GM23338 (cell line): ENCODE measurements around the gene CELA1. TPM values are rescaled to one million over a fixed set of nuclear protein-coding genes. Genes with fewer than 3 reads are reported as not detected.
A peak's percentile ranks its signal among the peaks of the same experiment; 100 is the strongest.

Experiments
- ATAC-seq: fragments of 200-7000 bp; cut with Tn5 transposase; 3 replicates; pipeline ENCODE4 v1.9.1; 2020
- DNase-seq: peaks from one replicate; pipeline ENCODE4 v3.0.0-alpha.2; 2015; ENCODE audit warnings: low spot score
- H2AFZ ChIP-seq: fragments of 200-600 bp; sonication (generic); 2 replicates; pipeline ENCODE4 v1.8.0; 2016; ENCODE audit warnings: antibody characterized with exemption, mild to moderate bottlenecking, moderate library complexity
- H3F3A ChIP-seq: fragments of 200-600 bp; sonication (generic); replicated peaks from 2 replicates; pipeline ENCODE4 v1.8.0; 2017; ENCODE audit warnings: antibody characterized with exemption, mixed run types, low read depth
- H3K27ac ChIP-seq: fragments of 200-600 bp; sonication (generic); 2 replicates; pipeline ENCODE4 v1.6.1; 2016; ENCODE audit warnings: low read depth
- H3K27me3 ChIP-seq: fragments of 200-600 bp; sonication (generic); 2 replicates; pipeline ENCODE4 v1.8.0; 2016; ENCODE audit warnings: mild to moderate bottlenecking, mixed run types, moderate library complexity; ENCODE audit not compliant: insufficient read depth
- H3K36me3 ChIP-seq: fragments of 200-600 bp; sonication (generic); 2 replicates; pipeline ENCODE4 v1.8.0; 2016; ENCODE audit warnings: mild to moderate bottlenecking; ENCODE audit not compliant: insufficient read depth
- H3K4me1 ChIP-seq: fragments of 200-600 bp; sonication (generic); 2 replicates; pipeline ENCODE4 v1.8.0; 2016; ENCODE audit warnings: mild to moderate bottlenecking, moderate library complexity; ENCODE audit not compliant: insufficient read depth
- H3K4me2 ChIP-seq: fragments of 200-600 bp; sonication (generic); 2 replicates; pipeline ENCODE4 v1.7.1; 2017; ENCODE audit warnings: mixed run types
- H3K4me3 ChIP-seq: fragments of 200-600 bp; sonication (generic); 2 replicates; pipeline ENCODE4 v1.6.1; 2016; ENCODE audit warnings: mixed run types
- H3K79me2 ChIP-seq: fragments of 200-600 bp; sonication (generic); replicated peaks from 2 replicates; pipeline ENCODE4 v1.8.0; 2017; ENCODE audit warnings: mild to moderate bottlenecking; ENCODE audit not compliant: insufficient read depth
- H3K9me2 ChIP-seq: fragments of 200-600 bp; sonication (generic); 2 replicates; pipeline ENCODE4 v1.8.0; 2017; ENCODE audit not compliant: insufficient read depth
- H4K20me1 ChIP-seq: fragments of 200-600 bp; sonication (generic); replicated peaks from 2 replicates; pipeline ENCODE4 v1.8.0; 2017; ENCODE audit warnings: mild to moderate bottlenecking; ENCODE audit not compliant: insufficient read depth
- H3K27ac Mint-ChIP-seq: 2 replicates; pipeline ENCODE4 v1.8.0; 2020; ENCODE audit warnings: inconsistent platforms, mild to moderate bottlenecking, moderate library complexity, mixed read lengths
- H3K27me3 Mint-ChIP-seq: 3 replicates; pipeline ENCODE4 v1.8.0; 2022; ENCODE audit warnings: low read depth, mild to moderate bottlenecking, moderate library complexity, mixed read lengths, inconsistent platforms; ENCODE audit not compliant: insufficient read depth, poor library complexity
- H3K36me3 Mint-ChIP-seq: 3 replicates; pipeline ENCODE4 v1.8.0; 2021; ENCODE audit warnings: low read depth, mild to moderate bottlenecking, inconsistent platforms, moderate library complexity, mixed read lengths
- H3K4me1 Mint-ChIP-seq: 3 replicates; pipeline ENCODE4 v1.8.0; 2020; ENCODE audit warnings: mild to moderate bottlenecking, inconsistent platforms, mixed read lengths
- H3K4me3 Mint-ChIP-seq: 3 replicates; pipeline ENCODE4 v1.8.0; 2021; ENCODE audit warnings: moderate library complexity, mild to moderate bottlenecking, inconsistent platforms, mixed read lengths
- H3K9me3 Mint-ChIP-seq: 3 replicates; pipeline ENCODE4 v1.8.0; 2020; ENCODE audit warnings: moderate library complexity, mild to moderate bottlenecking, inconsistent platforms, mixed read lengths
- CREB1 ChIP-seq: fragments of 250-450 bp; sonication (Bioruptor Pico); IDR thresholded peaks from 2 replicates; pipeline ENCODE4 v1.5.0; 2020; ENCODE audit warnings: low read depth, mild to moderate bottlenecking, moderate library complexity
- CTCF ChIP-seq, 2 experiments: fragments of 200-600 bp in 1 of 2; sonication (generic) in 1 of 2; conservative IDR thresholded peaks; 2 replicates each; pipeline versions ENCODE4 v1.5.1 to v1.6.1; 2016 to 2017; ENCODE audit warnings: antibody characterized with exemption in 2 of 2, low read depth in 2 of 2, mild to moderate bottlenecking in 2 of 2, moderate library complexity in 1 of 2
- ETS1 ChIP-seq: IDR thresholded peaks from 2 replicates; pipeline ENCODE4 v1.6.1; 2016; ENCODE audit warnings: antibody characterized with exemption
- EZH2 ChIP-seq: fragments of 200-600 bp; sonication (generic); IDR thresholded peaks from one replicate; pipeline ENCODE4 v1.8.0; 2017; ENCODE audit warnings: antibody characterized with exemption, mild to moderate bottlenecking, low read depth; ENCODE audit not compliant: unreplicated experiment
- EZH2phosphoT487 ChIP-seq: fragments of 200-600 bp; sonication (generic); IDR thresholded peaks from one replicate; pipeline ENCODE4 v1.8.1; 2018; ENCODE audit warnings: antibody characterized with exemption; ENCODE audit not compliant: unreplicated experiment
- JUNB ChIP-seq: IDR thresholded peaks from one replicate; pipeline ENCODE4 v1.6.1; 2016; ENCODE audit warnings: antibody characterized with exemption; ENCODE audit not compliant: unreplicated experiment
- NANOG ChIP-seq: IDR thresholded peaks from 2 replicates; pipeline ENCODE4 v1.6.1; 2016; ENCODE audit warnings: antibody characterized with exemption, borderline replicate concordance
- POLR2AphosphoS5 ChIP-seq: IDR thresholded peaks from 2 replicates; pipeline ENCODE4 v1.6.1; 2016; ENCODE audit warnings: antibody characterized with exemption, low read depth
- REST ChIP-seq: IDR thresholded peaks from one replicate; pipeline ENCODE4 v1.6.1; 2018; ENCODE audit warnings: antibody characterized with exemption; ENCODE audit not compliant: unreplicated experiment
- STAT1 ChIP-seq: IDR thresholded peaks from one replicate; pipeline ENCODE4 v1.6.1; 2016; ENCODE audit warnings: antibody characterized with exemption; ENCODE audit not compliant: unreplicated experiment
- ZNF114 ChIP-seq: fragments of 250-450 bp; sonication (Bioruptor Pico); IDR thresholded peaks from 2 replicates; pipeline ENCODE4 v1.5.0; 2020; ENCODE audit warnings: mild to moderate bottlenecking, moderate library complexity
- ZNF331 ChIP-seq: fragments of 250-450 bp; sonication (Bioruptor Pico); IDR thresholded peaks from 2 replicates; pipeline ENCODE4 v1.5.0; 2020; ENCODE audit warnings: low read depth, mild to moderate bottlenecking, moderate library complexity
- ZNF462 ChIP-seq: fragments of 250-450 bp; sonication (Bioruptor Pico); IDR thresholded peaks from 2 replicates; pipeline ENCODE4 v1.5.0; 2020; ENCODE audit warnings: mild to moderate bottlenecking, moderate library complexity
- polyA plus RNA-seq: library from polyadenylated mRNA; unstranded; fragments of >200 nt; fragmentation: Nextera tagmentation; extraction: Ambion mirVana; gene quantifications from 2 replicates; pipeline ENCODE4 v1.2.1, GENCODE V29; 2016
- total RNA-seq: library from RNA; depleted of rRNA; stranded (reverse); fragments of >200 nt; shearing (Covaris generic); gene quantifications from 2 replicates; pipeline ENCODE4 v1.2.3, GENCODE V29; 2014

CELA1 gene
- total and polyA plus RNA-seq, 2 experiments from 2014 or later = not detected

- no peaks in the 10 kb centered on the region for H4K20me1 ChIP-seq
- ATAC-seq (no peak), DNase-seq (no peak)
- H3K4me1 Mint-ChIP-seq = peaks cover 38% of the 10 kb centered on the region
- no peaks in the 10 kb centered on the region for H3K27me3 ChIP-seq
- peaks cover 6% of the 10 kb centered on the region for H3K27me3 Mint-ChIP-seq
- no peaks in the 10 kb centered on the region for H3K9me3 Mint-ChIP-seq
- TF ChIP-seq CREB1 (CRISPR knock-in tag) = no peak
- no peak for TF ChIP-seq EZH2
- TF ChIP-seq ZNF462 (CRISPR knock-in tag) = no peak
- no peak for TF ChIP-seq JUNB
- no peak for TF ChIP-seq ETS1
- no peak for TF ChIP-seq STAT1
- TF ChIP-seq NANOG = no peak
- no peak for TF ChIP-seq ZNF114 (CRISPR knock-in tag)
- TF ChIP-seq CTCF (conservative IDR thresholded peaks at IDR 0.05; ENCODE audit: low read depth in 2 of 2) = no peak
- TF ChIP-seq POLR2AphosphoS5 = no peak
- no peak for TF ChIP-seq ZNF331 (CRISPR knock-in tag)
- TF ChIP-seq EZH2phosphoT487 = no peak
- no peak for TF ChIP-seq REST
- H3K4me3 ChIP-seq = no peak overlapping the region
- no peak overlapping the region for H3K27ac ChIP-seq
- H3K4me1 ChIP-seq = peaks cover 28% of the 10 kb centered on the region
- H3K79me2 ChIP-seq = no peaks in the 10 kb centered on the region; the same call in 1 of the 2 replicates
- H3K36me3 ChIP-seq = no peaks in the 10 kb centered on the region
- no peaks in the 10 kb centered on the region for H3F3A ChIP-seq
- H3K27ac Mint-ChIP-seq = peak overlapping the region; percentile 26
- H3K4me2 ChIP-seq = 0 out of 2 replicates have a peak overlapping the region, but pooled peaks have one; percentile 46
- H3K36me3 Mint-ChIP-seq = peaks cover 23% of the 10 kb centered on the region
- no peak overlapping the region; the same call in 2 of the 3 replicates for H3K4me3 Mint-ChIP-seq
- no peaks in the 10 kb centered on the region for H3K9me2 ChIP-seq
- H2AFZ ChIP-seq = no peak overlapping the region
Measured at GRCh38 chr12:51382173-51382572, 35.7 kb upstream of the CELA1 start.
